Measurements from ENCODE around the gene PRR5. TPM values are rescaled to one million over a fixed set of nuclear protein-coding genes. Genes with fewer than 3 reads are reported as not detected.
A peak's percentile ranks its signal among the peaks of the same experiment; 100 is the strongest.

The PRR5 gene
- total RNA-seq, 2 experiments from 2014 or later, result 0.19 to 1.8 TPM

- Histone ChIP-seq H3K36me3 (ENCODE audit: insufficient read depth, low read length) (no peaks in the 10 kb centered on the region), H3K79me2 (ENCODE audit: insufficient read depth, low read depth, low read length) (no peaks in the 10 kb centered on the region), H3K4me3 (ENCODE audit: low read depth, low read length, poor library complexity, severe bottlenecking) (no peak overlapping the region), H3K9me2 (ENCODE audit: insufficient read depth, low read length) (no peaks in the 10 kb centered on the region), H2AFZ (ENCODE audit: low read length) (no peak overlapping the region), H3K27ac (ENCODE audit: low read depth, low read length, poor library complexity, severe bottlenecking) (no peak overlapping the region), H3K9me3 (ENCODE audit: low read length) (no peaks in the 10 kb centered on the region), H3K4me1 (ENCODE audit: insufficient read depth, low read length, poor library complexity, severe bottlenecking) (no peaks in the 10 kb centered on the region), H4K20me1 (ENCODE audit: insufficient read depth, low read length) (no peaks in the 10 kb centered on the region), H3K4me2 (ENCODE audit: low read length) (no peak overlapping the region)
- DNase-seq (ENCODE audit: low spot score), result no peak
- no TSS peak for BruUV-seq (replicated peaks)
- CTCF ChIA-PET (ENCODE audit: unreplicated experiment), result no interaction called here
- POLR2A ChIA-PET, result no interaction called here
- intact Hi-C loops (cut with micrococcal nuclease; ENCODE audit: unreplicated experiment), result no loop called here
- TF ChIP-seq EZH2phosphoT487 (IDR thresholded peaks at IDR 0.05; ENCODE audit: borderline replicate concordance, low read depth, low read length) (no peak), CTCF (conservative IDR thresholded peaks at IDR 0.05; ENCODE audit: low read length) (no peak)
These were observed 8.9 kb upstream of the PRR5 start for GRCh38 chr22:44693145-44693544.

GRCh38 chr22:44693756-44694155, 8.2 kb upstream of the PRR5 start:
- ChIA-PET CTCF (ENCODE audit: unreplicated experiment) (no interaction called here), POLR2A (no interaction called here)
- Histone ChIP-seq H3K9me2 (ENCODE audit: insufficient read depth, low read length) (no peaks in the 10 kb centered on the region), H3K4me2 (ENCODE audit: low read length) (no peak overlapping the region), H4K20me1 (ENCODE audit: insufficient read depth, low read length) (no peaks in the 10 kb centered on the region), H2AFZ (ENCODE audit: low read length) (no peak overlapping the region), H3K4me3 (ENCODE audit: low read depth, low read length, poor library complexity, severe bottlenecking) (no peak overlapping the region), H3K27ac (ENCODE audit: low read depth, low read length, poor library complexity, severe bottlenecking) (no peak overlapping the region), H3K9me3 (ENCODE audit: low read length) (no peaks in the 10 kb centered on the region), H3K4me1 (ENCODE audit: insufficient read depth, low read length, poor library complexity, severe bottlenecking) (no peaks in the 10 kb centered on the region), H3K36me3 (ENCODE audit: insufficient read depth, low read length) (no peaks in the 10 kb centered on the region), H3K79me2 (ENCODE audit: insufficient read depth, low read depth, low read length) (no peaks in the 10 kb centered on the region)
- no peak for TF ChIP-seq CTCF (conservative IDR thresholded peaks at IDR 0.05; ENCODE audit: low read length)
- no peak for TF ChIP-seq EZH2phosphoT487 (IDR thresholded peaks at IDR 0.05; ENCODE audit: borderline replicate concordance, low read depth, low read length)
- BruUV-seq (replicated peaks), result no TSS peak
- intact Hi-C loops (cut with micrococcal nuclease; ENCODE audit: unreplicated experiment), result no loop called here
- no peak for DNase-seq (ENCODE audit: low spot score)

- Histone ChIP-seq H4K20me1 (ENCODE audit: insufficient read depth, low read length) (no peaks in the 10 kb centered on the region), H3K4me3 (ENCODE audit: low read depth, low read length, poor library complexity, severe bottlenecking) (no peak overlapping the region), H3K4me1 (ENCODE audit: insufficient read depth, low read length, poor library complexity, severe bottlenecking) (peaks cover 4% of the 10 kb centered on the region), H3K79me2 (ENCODE audit: insufficient read depth, low read depth, low read length) (no peaks in the 10 kb centered on the region), H3K27ac (ENCODE audit: low read depth, low read length, poor library complexity, severe bottlenecking) (no peak overlapping the region), H3K4me2 (ENCODE audit: low read length) (no peak overlapping the region), H2AFZ (ENCODE audit: low read length) (no peak overlapping the region), H3K9me3 (ENCODE audit: low read length) (no peaks in the 10 kb centered on the region), H3K9me2 (ENCODE audit: insufficient read depth, low read length) (no peaks in the 10 kb centered on the region), H3K36me3 (ENCODE audit: insufficient read depth, low read length) (no peaks in the 10 kb centered on the region)
- ChIA-PET CTCF (ENCODE audit: unreplicated experiment) (no interaction called here), POLR2A (no interaction called here)
- BruUV-seq (replicated peaks), result no TSS peak
- intact Hi-C loops (cut with micrococcal nuclease; ENCODE audit: unreplicated experiment), result loop anchor here (1.0 kb wide), 1 partner anchor 38 kb away; no protein-coding TSS in a partner anchor
- TF ChIP-seq CTCF (conservative IDR thresholded peaks at IDR 0.05; ENCODE audit: low read length) (peak; percentile 85), EZH2phosphoT487 (IDR thresholded peaks at IDR 0.05; ENCODE audit: borderline replicate concordance, low read depth, low read length) (no peak)
- DNase-seq (ENCODE audit: low spot score), result peak; percentile 73
These were observed 4.4 kb upstream of the PRR5 start for GRCh38 chr22:44697423-44698141.
